SK-N-SH treated with all-trans-retinoic acid at 6 μM for 48 hours (cell line): Measurements from ENCODE around the gene PKP4.

Experiments
- ATAC-seq: fragments of 200-7000 bp; cut with Tn5 transposase; 3 replicates; pipeline ENCODE4 v1.9.1; 2020; ENCODE audit warnings: mild to moderate bottlenecking, moderate library complexity
- ARNTL ChIP-seq: fragments of 450-650 bp; formaldehyde crosslinking; IDR thresholded peaks from 2 replicates; pipeline ENCODE4 v1.5.0; 2020; ENCODE audit warnings: low read depth, mild to moderate bottlenecking, moderate library complexity, borderline replicate concordance
- BACH2 ChIP-seq: fragments of 250-450 bp; sonication (Bioruptor Pico); IDR thresholded peaks from 2 replicates; pipeline ENCODE4 v1.9.0; 2021; ENCODE audit warnings: mild to moderate bottlenecking, borderline replicate concordance
- CREB5 ChIP-seq: fragments of 250-450 bp; sonication (Bioruptor Pico); IDR thresholded peaks from 2 replicates; pipeline ENCODE4 v1.5.1; 2020; ENCODE audit warnings: low read depth, mild to moderate bottlenecking, moderate library complexity
- CSRNP3 ChIP-seq: fragments of 250-450 bp; sonication (Bioruptor Pico); IDR thresholded peaks from 2 replicates; pipeline ENCODE4 v1.5.1; 2021; ENCODE audit warnings: mild to moderate bottlenecking, moderate library complexity
- ESRRG ChIP-seq: fragments of 250-450 bp; sonication (Bioruptor Pico); IDR thresholded peaks from 2 replicates; pipeline ENCODE4 v1.6.1; 2021; ENCODE audit warnings: mild to moderate bottlenecking
- ISL1 ChIP-seq: fragments of 250-450 bp; sonication (Bioruptor Pico); IDR thresholded peaks from 2 replicates; pipeline ENCODE4 v2.1.2; 2022; ENCODE audit warnings: mild to moderate bottlenecking, moderate library complexity
- OSR1 ChIP-seq: fragments of 250-450 bp; sonication (Bioruptor Pico); IDR thresholded peaks from 2 replicates; pipeline ENCODE4 v1.8.0; 2022; ENCODE audit warnings: moderate library complexity, mild to moderate bottlenecking, inconsistent platforms
- POU6F1 ChIP-seq: fragments of 250-450 bp; sonication (Bioruptor Pico); IDR thresholded peaks from 2 replicates; pipeline ENCODE4 v1.8.0; 2021; ENCODE audit warnings: low read depth, mild to moderate bottlenecking, moderate library complexity, borderline replicate concordance
- PPARA ChIP-seq: fragments of 250-450 bp; sonication (Bioruptor Pico); IDR thresholded peaks from 2 replicates; pipeline ENCODE4 v1.5.0; 2020; ENCODE audit warnings: mild to moderate bottlenecking, borderline replicate concordance
- RARB ChIP-seq: fragments of 250-450 bp; sonication (Bioruptor Pico); IDR thresholded peaks from 2 replicates; pipeline ENCODE4 v1.8.0; 2021; ENCODE audit warnings: mild to moderate bottlenecking, moderate library complexity
- SNAI2 ChIP-seq: fragments of 250-450 bp; sonication (Bioruptor Pico); IDR thresholded peaks from 2 replicates; pipeline ENCODE4 v1.5.0; 2020; ENCODE audit warnings: mild to moderate bottlenecking, moderate library complexity
- TCF4 ChIP-seq: fragments of 250-450 bp; sonication (Bioruptor Pico); IDR thresholded peaks from 2 replicates; pipeline ENCODE4 v1.8.0; 2021; ENCODE audit warnings: mild to moderate bottlenecking, moderate library complexity, borderline replicate concordance
- TOX ChIP-seq: fragments of 250-450 bp; sonication (Bioruptor Pico); IDR thresholded peaks from 2 replicates; pipeline ENCODE4 v1.8.0; 2021; ENCODE audit warnings: mild to moderate bottlenecking, moderate library complexity, borderline replicate concordance
- TSHZ2 ChIP-seq: fragments of 250-450 bp; sonication (Bioruptor Pico); IDR thresholded peaks from 2 replicates; pipeline ENCODE4 v1.5.0; 2020; ENCODE audit warnings: mild to moderate bottlenecking, moderate library complexity
- ZC3H10 ChIP-seq: fragments of 250-450 bp; sonication (Bioruptor Pico); IDR thresholded peaks from 2 replicates; pipeline ENCODE4 v1.5.1; 2021; ENCODE audit warnings: mild to moderate bottlenecking, moderate library complexity
- ZFP3 ChIP-seq: fragments of 250-450 bp; sonication (Bioruptor Pico); IDR thresholded peaks from 2 replicates; pipeline ENCODE4 v1.5.0; 2020; ENCODE audit warnings: mild to moderate bottlenecking, moderate library complexity
- ZFP30 ChIP-seq: fragments of 450-650 bp; formaldehyde crosslinking; IDR thresholded peaks from 2 replicates; pipeline ENCODE4 v1.5.0; 2022; ENCODE audit warnings: mild to moderate bottlenecking, moderate library complexity
- ZNF565 ChIP-seq: fragments of 450-650 bp; formaldehyde crosslinking; conservative IDR thresholded peaks from 2 replicates; pipeline ENCODE4 v1.5.0; 2020; ENCODE audit warnings: low read depth, mild to moderate bottlenecking, moderate library complexity
- ZNF8 ChIP-seq: fragments of 450-650 bp; formaldehyde crosslinking; IDR thresholded peaks from 2 replicates; pipeline ENCODE4 v1.5.0; 2020; ENCODE audit warnings: mild to moderate bottlenecking, moderate library complexity
- TF ChIP-seq, protein P1 (sequence below): fragments of 250-450 bp; sonication (Bioruptor Pico); IDR thresholded peaks from 2 replicates; pipeline ENCODE4 v1.8.0; 2020; ENCODE audit warnings: mild to moderate bottlenecking, moderate library complexity, borderline replicate concordance

PKP4 gene

GRCh38 chr2:158655628-158656027 is 198.9 kb downstream of the PKP4 start (continued):
- no peak for TF ChIP-seq ISL1
- TF ChIP-seq SNAI2: no peak
- TF ChIP-seq ZC3H10 (CRISPR knock-in tag): no peak
- no peak for TF ChIP-seq ARNTL (CRISPR knock-in tag)
- no peak for TF ChIP-seq TOX (CRISPR knock-in tag)
- no peak for TF ChIP-seq CREB5
- TF ChIP-seq BACH2: no peak
- TF ChIP-seq POU6F1: no peak
- TF ChIP-seq TCF4: no peak
- TF ChIP-seq, all 23 proteins: peak for 0

GRCh38 chr2:158656492-158657229 is 199.9 kb downstream of the PKP4 start:
- TF ChIP-seq ESRRG (CRISPR knock-in tag) (no peak), ZC3H10 (CRISPR knock-in tag) (no peak), TCF4 (no peak), RARB (no peak), ZFP30 (CRISPR knock-in tag) (no peak), ZNF565 (CRISPR knock-in tag) (no peak), ISL1 (no peak), TSHZ2 (no peak), CSRNP3 (CRISPR knock-in tag) (no peak), CREB5 (no peak), ZFP3 (no peak), ZNF8 (no peak), SNAI2 (no peak), POU6F1 (no peak), PPARA (no peak)
- no peak for ATAC-seq

DNA sequence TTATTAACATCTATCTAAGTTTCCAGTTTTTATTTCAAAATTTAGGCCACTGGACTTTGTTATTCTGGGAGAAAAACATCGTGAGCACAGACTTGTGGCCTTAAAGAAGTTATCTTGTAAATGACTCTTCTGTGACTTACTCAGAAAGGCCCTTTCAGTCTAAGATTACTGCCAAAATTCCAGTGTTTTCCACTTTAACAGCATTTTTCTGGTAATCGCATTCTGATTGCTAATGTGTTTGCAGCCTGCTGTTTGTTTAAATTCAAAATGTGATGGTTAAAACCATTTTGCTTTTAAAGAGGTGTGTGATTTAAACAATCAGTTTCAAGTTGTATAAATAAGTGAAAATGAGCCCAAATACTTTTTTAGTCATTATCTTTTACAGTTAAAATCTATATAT is 201.6 kb downstream of the PKP4 start:
- TF ChIP-seq TCF4: no peak
- no peak for TF ChIP-seq ISL1
- no peak for TF ChIP-seq OSR1 (CRISPR knock-in tag)
- TF ChIP-seq, protein P1, sequence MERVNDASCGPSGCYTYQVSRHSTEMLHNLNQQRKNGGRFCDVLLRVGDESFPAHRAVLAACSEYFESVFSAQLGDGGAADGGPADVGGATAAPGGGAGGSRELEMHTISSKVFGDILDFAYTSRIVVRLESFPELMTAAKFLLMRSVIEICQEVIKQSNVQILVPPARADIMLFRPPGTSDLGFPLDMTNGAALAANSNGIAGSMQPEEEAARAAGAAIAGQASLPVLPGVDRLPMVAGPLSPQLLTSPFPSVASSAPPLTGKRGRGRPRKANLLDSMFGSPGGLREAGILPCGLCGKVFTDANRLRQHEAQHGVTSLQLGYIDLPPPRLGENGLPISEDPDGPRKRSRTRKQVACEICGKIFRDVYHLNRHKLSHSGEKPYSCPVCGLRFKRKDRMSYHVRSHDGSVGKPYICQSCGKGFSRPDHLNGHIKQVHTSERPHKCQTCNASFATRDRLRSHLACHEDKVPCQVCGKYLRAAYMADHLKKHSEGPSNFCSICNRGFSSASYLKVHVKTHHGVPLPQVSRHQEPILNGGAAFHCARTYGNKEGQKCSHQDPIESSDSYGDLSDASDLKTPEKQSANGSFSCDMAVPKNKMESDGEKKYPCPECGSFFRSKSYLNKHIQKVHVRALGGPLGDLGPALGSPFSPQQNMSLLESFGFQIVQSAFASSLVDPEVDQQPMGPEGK (CRISPR knock-in tag): no peak
- no peak for TF ChIP-seq ZFP3
- TF ChIP-seq TOX (CRISPR knock-in tag): no peak
- TF ChIP-seq POU6F1: no peak
- TF ChIP-seq ARNTL (CRISPR knock-in tag): no peak
- no peak for TF ChIP-seq ZNF8
- no peak for ATAC-seq
